HG02571 (cell line): ENCODE data around the gene RER1.

Experiments
- ATAC-seq: cut with Tn5 transposase; IDR thresholded peaks from one replicate; pipeline ENCODE4 v1.9.1; 2021; ENCODE audit warnings: mild to moderate bottlenecking, moderate library complexity; ENCODE audit not compliant: unreplicated experiment

Gene RER1, protein sequence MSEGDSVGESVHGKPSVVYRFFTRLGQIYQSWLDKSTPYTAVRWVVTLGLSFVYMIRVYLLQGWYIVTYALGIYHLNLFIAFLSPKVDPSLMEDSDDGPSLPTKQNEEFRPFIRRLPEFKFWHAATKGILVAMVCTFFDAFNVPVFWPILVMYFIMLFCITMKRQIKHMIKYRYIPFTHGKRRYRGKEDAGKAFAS

DNA sequence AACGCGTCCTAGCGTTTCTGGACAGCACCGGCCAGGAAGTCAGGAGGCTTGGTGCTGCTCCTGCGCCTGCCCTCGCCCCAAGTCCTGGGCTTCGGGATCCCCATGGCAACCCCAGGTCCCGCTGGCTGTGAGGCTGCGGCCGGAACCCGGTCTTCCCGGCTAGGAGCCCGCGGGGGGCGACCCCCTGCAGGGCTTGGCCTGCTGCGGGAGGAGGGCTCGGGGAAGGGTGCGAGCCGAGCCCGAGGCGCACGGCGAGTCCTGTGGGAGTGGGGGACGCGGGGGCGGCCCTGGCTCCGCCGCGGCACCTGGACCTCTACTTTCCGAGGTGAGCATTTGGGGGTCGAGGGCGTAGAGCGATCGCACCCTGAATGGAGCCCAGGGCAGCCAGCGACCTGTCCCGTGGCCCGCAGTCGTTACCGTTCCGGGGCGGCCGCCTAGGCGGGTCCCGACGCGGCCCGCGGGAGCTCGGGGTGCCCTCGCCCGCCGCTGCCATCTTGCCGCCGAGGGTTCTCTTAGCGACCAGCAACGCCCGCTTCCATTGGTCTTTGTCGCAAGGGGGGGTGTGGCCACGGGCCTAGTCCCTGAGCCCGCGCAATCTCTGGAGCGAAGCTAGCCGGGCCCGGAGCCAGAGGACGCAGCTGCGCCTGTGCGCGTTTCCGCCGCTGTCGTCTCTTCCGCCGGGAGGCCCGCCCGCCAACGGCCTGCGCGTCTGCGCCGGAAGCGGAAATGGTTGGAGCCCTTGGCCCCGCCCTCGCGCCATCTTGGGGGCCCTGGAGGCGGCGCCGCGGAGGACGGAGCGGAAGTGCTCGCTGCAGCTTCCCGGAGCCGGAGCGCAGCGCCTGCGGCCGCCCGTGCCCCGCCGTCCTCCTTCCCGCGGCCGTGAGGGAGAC is at the start of gene RER1, which contains the start of gene MORN1:
Gene RER1, plus strand, starts transcription at position 801 of the 890 bp plus-strand sequence. CDS start 3,950 bp downstream, outside the sequence.
Gene MORN1, minus strand, starts transcription at position 514 of the 890 bp plus-strand sequence. Its CDS starts 21 bp downstream, at position 493.
- peak; percentile 84 for ATAC-seq

DNA sequence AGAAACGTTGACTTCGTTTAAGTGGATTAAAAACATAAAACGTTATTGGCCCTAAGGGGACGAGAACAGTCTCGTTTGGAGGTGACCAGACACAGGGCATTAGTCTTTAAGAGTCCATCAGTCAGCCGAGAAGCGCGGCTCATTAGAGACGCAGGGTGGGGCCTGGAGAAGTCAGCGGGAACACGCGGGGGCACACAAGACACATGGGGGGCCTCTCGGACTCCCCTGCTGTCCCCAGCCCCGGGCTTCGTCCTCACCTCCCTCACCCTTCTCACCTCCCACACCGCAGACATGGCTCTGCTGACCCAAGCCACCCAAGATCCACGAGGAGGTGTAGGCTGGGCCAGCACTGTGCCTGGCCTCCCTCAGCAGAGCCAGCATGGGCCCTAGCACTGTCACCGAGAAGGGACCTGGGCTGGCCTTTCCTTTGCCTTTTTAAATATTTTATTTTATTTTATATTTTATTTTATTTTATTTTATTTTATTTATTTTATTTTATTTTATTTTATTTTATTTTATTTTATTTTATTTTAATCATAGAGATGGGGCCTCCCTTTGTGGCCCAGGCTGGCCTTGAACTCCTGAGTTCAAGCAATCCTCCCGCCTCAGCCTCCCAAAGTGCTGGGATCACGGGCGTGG is 49.1 kb upstream of the RER1 start:
- ATAC-seq = no peak

DNA sequence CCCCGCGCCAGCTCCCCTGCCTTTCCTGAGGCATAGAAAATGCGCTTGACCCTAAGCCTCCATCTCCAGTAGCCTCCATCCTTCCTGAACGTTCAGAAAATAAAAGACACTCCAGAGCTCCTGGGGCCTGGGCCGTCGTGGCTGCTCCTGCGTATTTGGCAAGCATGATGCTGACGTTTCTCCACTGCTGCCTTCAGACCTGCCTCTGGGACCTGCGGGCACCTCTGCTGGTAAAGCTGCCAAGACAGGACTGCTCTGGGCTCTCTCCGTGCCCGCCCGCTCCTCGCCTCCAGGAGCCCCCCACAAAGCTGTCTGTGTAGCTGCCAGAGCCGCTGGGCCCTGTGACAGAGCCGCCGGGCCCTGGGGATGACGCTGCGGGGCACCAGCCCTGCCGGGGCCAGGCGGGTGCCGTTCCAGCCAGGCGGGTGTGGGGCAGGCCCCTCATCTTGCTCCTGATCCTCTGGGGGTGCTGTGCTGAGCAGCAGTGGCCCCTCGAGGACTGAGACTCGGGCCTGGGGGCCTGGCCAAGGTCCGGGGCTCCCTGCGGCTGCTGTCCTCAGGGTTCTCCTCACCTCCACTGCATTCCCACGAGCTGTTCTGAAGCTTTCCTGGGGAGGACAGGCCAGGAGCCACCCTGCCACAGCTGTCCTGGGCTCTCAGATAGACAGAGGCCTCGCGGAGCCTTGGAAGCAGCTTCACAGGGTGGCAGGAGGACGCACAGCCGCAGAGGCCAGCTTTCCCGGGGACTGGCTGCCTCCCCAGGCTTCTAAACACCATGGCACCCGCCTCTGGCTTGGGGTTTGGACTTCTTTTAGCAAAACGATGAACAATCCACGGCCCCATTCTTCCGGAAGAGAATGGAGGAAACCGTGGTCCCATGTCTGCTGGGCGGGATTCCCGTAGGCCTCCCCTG is 48.4 kb upstream of the RER1 start:
- no peak for ATAC-seq

DNA sequence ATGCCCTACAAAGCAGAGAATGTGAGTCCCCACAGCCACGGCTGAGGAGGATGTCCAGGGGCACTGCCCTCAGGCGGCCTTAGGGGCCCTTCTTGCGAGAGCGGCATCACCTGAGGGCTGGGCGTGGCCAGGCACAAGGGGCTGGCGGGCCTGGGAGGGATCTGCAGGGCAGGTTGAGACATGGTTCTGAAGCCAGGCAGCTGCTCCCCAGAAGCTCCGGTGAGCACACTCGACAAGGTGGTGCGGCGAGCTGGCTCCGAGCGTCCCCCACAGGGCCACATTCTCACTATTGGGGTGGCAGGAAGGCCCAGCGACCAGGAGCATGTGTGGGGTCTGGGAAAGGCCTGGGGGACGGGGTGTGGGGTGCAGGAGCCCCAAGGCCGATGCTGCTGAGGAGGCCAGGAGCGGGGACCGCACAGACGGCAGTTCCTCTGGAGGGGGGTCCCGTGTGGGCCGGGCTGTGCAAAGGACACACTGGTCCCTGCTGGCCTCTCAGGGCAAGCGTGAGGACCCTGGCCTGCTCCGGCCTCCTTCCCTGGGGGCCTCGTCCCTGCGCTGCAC is 47.4 kb upstream of the RER1 start:
- ATAC-seq = no peak

DNA sequence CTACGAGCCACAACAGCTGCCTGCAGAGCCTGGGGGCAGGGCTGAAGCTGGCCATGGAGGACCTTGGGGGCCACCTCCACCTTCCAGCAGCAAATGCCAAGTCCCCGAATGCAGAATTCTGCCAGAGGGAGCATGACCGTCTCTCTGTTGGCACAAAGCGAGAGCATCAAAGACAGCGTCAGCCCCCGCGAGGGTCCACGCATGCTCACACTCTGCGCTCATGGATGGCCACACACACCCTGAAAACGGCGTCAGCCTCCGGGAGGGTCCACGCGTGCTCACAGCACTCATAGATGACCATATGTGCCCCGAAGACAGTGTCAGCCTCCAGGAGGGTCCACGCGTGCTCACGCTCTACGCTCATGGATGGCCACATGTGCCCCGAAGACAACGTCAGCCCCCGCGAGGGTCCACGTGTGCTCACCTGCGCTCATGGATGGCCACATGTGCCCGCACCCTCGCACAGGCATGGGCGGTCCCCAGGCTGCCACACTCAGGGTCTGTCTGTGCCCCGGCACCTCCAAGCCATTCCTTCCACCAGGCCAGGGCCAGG is 46.8 kb upstream of the RER1 start:
- no peak for ATAC-seq

DNA sequence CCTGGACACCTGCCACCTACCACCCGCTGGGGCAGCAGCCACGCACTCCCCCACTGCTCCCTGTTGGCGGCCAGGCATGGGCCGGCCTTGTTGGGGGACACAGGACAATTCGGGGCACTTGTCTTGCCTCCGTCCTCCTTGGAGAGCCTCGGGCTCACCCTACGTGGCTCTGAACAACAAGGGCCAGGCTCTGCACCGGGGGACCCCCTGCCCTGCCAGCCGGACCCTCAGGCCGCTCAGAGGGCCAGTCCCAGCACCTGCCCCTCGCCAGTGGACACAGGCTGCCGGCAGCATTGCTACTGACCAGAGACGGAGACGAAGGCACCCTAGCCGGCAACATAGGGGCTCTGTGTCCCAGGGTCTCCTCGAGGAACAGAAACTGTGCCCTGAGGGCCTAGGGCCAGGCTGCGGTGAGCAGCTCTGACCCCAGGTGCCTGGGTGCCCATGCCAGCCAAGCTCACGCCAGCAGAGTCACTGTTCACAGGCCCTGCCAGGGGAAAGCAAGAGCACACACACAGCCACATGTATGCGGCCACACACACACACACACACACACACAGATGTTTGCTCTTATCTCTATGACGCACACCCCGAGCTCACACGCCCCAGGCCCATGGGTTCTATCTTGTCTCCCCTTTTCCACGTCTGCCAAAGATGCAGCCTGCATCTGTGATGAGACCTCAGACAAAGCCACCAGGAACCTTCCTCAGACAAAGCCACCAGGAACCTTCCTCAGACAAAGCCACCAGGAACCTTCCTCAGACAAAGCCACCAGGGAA is 46.2 kb upstream of the RER1 start:
- no peak for ATAC-seq

DNA sequence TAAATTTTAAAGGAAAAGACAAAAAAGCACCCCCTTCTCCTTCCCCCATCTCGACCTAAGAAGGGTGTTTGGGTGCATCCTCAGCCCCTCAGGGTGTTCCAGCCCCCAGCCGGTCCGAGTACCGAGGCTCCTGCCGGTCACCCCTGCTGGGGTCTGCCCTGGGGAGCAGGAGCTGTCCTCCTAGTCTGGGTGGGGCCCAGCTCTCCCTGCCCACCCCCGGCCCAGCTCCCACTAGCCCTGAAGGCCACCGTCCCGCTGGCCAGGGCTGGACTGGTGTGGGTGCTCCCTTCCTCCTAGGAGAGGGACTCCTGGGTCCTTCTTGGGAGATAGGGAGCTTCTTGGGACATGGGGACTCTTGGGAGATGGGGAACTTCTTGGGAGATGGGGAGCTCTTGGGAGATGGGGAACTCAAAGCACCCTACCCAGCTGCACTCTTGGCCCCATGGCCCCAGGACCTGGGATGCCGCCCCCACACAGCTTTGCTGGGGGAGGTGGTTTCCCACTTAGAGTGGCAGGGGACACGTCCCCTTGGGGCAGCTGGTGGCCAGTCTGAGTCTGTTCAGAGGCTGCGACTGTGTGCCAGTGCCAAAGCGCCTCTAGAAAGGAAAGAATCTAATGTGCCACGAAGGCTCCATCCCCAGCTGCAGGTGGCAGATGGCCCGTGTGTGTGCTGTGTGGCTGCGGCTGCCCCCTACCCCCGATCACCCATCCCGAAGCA is 44.8 kb upstream of the RER1 start:
- no peak for ATAC-seq

DNA sequence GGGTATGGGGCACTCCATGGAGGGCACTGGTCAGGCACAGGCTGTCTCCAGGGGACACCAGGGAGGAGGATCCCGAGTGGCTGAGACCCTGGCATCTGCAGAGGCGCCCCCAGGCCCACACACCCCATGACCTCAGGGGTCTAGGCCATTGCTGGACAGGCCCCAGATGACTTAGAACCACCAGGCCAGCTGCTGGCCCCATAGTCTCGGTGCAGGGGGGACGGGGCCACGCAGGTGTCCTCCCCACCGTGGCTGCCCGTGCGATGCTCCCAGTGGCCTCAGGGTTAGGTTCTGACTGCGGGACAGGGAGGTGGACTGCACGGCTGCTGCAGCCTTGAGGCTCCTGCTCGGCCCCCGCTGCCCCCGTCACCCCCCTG is 44.2 kb upstream of the RER1 start:
- ATAC-seq = no peak

DNA sequence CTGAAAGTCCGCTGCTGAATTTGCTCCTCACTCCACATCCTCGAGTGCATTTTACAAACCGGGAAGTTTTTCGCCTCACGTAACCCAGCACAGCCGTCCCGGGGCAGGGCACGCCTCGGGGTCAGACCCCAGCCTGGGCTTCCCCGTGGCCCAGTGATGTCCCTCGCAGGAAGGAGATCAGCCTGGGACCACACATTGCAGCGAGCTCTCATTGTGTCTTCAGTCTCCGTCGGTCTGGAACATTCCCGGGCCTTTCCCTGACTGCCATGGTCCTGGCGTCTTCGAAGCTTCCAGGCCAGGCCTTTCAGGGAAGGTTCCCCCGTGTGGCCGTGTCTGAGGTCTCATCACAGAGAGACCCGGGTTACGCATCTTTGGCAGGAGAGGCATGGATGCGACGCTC is 43.7 kb upstream of the RER1 start:
- no peak for ATAC-seq

DNA sequence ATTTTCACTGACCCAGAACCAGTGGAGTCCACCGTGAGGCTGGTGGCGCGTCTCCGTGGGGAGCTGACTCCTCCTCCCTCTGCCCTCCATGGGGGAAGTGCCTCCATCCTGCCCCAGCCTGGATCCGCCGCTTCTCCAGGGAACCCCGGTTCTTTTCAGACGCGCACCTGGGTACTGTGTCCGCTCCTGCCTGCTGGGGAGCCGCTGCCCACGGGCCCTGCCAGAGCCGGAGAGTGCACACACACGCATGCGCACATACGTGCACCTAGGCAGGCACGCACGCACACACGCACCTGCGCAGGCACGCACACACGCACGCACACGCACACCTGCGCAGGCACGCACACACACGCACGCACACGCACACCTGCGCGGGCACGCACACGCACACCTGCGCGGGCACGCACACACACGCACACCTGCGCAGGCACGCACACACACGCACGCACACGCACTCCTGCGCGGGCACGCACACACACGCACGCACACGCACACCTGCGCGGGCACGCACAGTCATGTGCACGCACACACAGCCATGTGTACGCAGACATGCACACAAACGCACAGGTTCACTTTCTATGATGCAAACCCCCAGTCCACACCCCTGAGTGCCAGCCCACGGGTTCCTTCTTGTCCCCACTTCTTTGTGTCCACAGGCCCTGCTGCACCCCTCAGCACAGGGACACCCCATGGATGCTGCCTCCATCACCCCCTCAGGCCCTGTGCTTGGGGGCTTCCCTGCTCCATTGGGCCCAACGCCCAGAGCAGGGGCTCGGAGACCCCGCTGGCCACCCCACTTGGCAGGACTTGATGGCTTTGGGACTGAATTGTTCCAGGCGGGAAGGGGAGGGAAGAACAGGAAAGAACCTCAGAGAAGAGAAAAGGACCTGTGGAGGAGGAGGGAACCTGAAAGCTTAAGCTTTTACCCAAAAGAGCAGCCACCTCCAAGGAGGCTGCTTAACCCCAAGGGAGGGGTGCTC is 43.0 kb upstream of the RER1 start:
- ATAC-seq = no peak

DNA sequence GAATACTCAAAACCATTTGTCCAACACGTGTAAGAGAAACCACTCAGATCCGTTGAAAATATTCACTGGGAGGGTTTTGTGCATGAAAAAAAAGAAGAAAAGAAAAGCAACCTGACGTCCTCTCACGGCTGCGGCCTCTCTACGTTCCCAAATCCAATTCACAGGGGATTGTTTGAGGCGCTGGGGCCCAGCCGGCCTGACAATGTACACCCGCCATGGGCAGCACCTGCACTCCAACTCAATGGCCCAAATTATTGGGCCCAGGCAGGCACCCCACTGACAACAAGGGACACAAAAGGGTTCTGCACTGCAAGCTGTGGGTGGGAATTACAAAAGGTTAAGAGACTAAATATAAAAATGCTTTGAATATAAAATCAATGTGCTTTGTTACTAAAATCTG is 41.8 kb upstream of the RER1 start:
- no peak for ATAC-seq

DNA sequence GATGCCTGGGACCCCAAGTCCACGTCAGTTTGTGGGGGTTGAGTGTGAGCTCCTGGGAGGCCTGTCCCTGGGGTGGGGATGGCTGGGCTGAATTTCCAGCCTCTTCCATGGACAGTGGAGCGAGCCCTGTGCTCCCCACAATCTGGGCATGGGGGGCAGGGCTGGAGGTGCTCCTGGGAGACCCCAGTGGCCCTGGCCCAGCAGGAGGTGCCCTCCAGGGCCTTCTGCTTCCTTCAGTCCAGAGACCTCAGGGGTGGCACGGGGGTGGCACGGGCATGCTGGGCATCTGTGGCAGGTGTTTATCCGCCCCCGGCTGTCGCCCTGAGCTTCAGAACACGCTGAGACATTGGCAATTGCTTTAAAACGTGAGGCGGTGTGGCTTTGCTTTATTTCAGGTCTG is 41.1 kb upstream of the RER1 start:
- ATAC-seq = no peak

DNA sequence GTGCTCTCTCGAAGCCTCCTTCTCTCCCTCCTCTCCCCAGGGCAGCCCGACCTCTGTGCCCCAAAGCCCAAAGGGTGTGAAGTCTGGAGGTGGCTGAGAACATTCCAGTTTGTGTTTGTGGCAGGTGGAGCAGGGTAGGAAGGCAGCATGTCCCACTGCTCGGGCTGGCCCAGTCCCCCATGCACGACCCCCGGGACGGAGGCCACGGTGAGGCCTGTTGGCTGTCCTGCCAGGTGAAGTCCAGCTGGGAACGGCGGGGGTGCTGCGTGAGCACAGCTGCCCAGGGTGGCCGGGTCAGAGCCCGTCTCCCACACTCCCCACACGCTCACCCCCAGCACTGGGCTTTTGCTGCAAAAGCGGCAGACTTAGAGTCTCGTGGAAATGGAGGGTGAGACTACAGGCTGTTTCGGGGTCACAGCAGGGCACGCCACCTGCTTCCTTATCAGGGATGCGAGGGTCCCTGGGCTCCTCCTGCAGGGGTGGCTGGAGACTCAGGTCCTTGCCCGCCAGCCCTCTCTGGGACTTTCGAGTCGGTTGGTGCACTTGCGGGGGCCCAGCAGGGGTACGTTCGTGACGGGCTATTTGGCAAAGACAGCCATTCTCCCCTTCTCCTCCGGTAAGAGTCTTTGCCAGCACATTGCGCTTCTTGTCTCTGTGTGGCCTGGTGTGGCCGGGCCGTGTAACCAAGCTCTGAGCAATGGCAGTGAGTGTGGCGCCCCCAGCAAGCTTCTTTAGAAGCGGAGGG is 40.6 kb upstream of the RER1 start:
- no peak for ATAC-seq

DNA sequence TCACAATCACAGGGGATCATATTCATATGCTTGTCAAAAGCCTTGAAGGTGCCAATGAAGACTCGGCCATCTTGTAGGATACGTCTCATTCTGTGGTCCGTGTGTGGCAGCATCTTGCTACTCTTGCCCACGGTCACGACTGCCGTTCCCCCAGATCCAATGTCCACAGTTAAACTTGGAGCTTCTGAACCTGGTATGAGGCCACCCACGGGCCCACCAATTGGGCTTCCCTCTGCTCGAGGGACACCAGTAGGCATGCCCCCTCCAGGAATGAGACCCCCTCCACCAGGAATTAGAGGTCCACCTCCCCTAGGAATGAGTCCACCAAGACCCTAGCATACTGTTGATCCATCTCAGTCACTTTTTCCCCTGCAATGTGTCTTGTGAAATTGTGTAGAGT is 39.9 kb upstream of the RER1 start:
- ATAC-seq = no peak

DNA sequence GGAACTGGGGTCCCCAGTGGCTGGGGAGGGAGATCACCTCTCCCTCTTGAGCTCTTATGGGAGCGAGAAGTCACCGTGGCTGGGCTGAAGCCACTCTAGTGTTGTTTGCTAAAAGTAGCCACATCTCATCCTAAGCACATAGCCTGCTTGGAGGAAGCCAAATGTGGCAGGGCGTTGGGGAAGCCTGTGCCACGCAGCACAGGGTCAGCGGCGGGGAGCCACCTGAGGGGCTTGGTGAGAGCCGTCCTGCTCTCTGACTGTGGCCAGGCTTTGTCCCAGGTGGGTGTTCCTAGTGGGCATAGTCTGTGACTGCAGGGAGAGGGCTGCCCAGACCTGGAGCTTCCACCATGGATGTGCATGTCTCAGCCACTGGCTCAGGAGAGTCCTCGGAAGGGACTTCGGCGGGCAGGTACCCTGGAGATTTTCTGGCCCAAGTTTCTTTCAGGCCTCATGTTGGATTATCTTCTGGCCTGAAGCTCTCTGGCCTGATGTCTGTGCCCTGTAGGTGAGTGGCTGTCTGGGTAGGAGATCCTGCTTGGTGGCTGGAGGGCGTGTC is 39.2 kb upstream of the RER1 start:
- no peak for ATAC-seq

DNA sequence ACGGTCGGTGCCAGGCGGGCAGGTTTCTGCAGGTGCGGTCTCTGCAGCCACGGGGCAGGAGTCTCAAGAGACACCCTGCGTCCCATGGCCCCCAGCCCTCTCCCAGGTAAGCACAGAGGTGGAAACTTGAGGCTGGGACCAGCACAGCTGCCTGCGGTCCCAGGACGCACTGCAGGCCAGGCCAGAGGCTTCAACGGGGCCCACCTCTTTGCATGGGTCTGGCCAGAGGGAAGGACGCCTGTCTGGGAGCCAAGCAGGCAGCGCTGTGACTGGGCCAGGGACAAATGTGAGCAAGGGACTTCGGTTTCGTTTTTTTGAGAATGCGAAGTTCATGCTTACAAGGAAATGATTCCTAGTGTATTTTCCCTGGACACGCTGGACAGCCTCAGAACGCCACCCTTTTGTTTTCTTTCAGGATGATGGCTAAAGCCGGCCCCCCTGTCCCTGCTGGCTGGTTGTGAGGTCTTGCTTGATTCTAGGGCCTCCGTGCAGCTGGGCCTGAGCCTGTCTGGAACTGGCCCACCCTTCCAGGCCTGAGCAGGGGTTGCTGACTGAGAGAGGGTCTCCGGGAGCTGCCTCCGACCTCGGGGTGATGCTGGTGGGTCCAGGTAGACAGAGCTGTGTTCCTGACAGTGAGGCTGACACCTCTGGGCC is 38.6 kb upstream of the RER1 start:
- ATAC-seq = no peak
